K562 (cell line): Measurements from ENCODE around the gene AHI1. TPM values are rescaled to one million over a fixed set of nuclear protein-coding genes. Genes with fewer than 3 reads are reported as not detected.

ENCODE experiments used
- ASH1L ChIP-seq: fragments of 450-650 bp; IDR thresholded peaks from 2 replicates; pipeline ENCODE4 v1.6.1; 2018; ENCODE audit warnings: borderline replicate concordance, mild to moderate bottlenecking, low read depth; ENCODE audit not compliant: partially characterized antibody
- BMI1 ChIP-seq: fragments of 150-350 bp; IDR thresholded peaks from 2 replicates; pipeline ENCODE4 v1.6.1; 2014; ENCODE audit warnings: low read length
- CBFA2T3 ChIP-seq: fragments of 450-650 bp; IDR thresholded peaks from 2 replicates; pipeline ENCODE4 v1.6.1; 2017
- CBX5 ChIP-seq: IDR thresholded peaks from 2 replicates; pipeline ENCODE4 v1.6.1; 2014; ENCODE audit warnings: low read depth, borderline replicate concordance
- EGR1 ChIP-seq: fragments of 450-650 bp; conservative IDR thresholded peaks from 2 replicates; pipeline ENCODE4 v1.6.1; 2017; ENCODE audit warnings: mild to moderate bottlenecking
- FOXM1 ChIP-seq, 2 experiments: fragments of 450-650 bp in 1 of 2; sonication (generic) in 1 of 2; formaldehyde crosslinking in 1 of 2; IDR thresholded peaks; 2 replicates each; pipeline versions ENCODE4 v1.6.1 to v1.9.0; 2017 to 2022; ENCODE audit warnings: low read depth in 2 of 2, mild to moderate bottlenecking in 2 of 2, missing genetic modification reagents in 1 of 2, moderate library complexity in 1 of 2
- FOXP1 ChIP-seq: sonication (generic); formaldehyde crosslinking; IDR thresholded peaks from 2 replicates; pipeline ENCODE4 v1.8.0; 2022; ENCODE audit warnings: mild to moderate bottlenecking, missing genetic modification reagents
- GATAD2B ChIP-seq: fragments of 450-650 bp; IDR thresholded peaks from 2 replicates; pipeline ENCODE4 v1.6.1; 2017; ENCODE audit warnings: mild to moderate bottlenecking, borderline replicate concordance
- MAZ ChIP-seq, 2 experiments: fragments of 450-650 bp in 1 of 2; sonication (generic) in 1 of 2; formaldehyde crosslinking; IDR thresholded peaks in 1 of 2; conservative IDR thresholded peaks in 1 of 2; 2 replicates each; pipeline versions ENCODE4 v1.4.0 to v1.5.0; 2020; ENCODE audit warnings: mild to moderate bottlenecking in 1 of 2, missing genetic modification reagents in 1 of 2
- SRSF1 ChIP-seq: fragments of 200-400 bp; formaldehyde crosslinking; IDR thresholded peaks from 2 replicates; pipeline ENCODE4 v1.6.1; 2017; ENCODE audit warnings: mild to moderate bottlenecking, low read depth, low read length, moderate library complexity
- SRSF9 ChIP-seq: fragments of 200-400 bp; formaldehyde crosslinking; IDR thresholded peaks from 2 replicates; pipeline ENCODE4 v1.6.1; 2017; ENCODE audit warnings: low read depth, low read length, borderline replicate concordance
- TAL1 ChIP-seq: fragments of 450-650 bp; IDR thresholded peaks from 2 replicates; pipeline ENCODE4 v1.6.1; 2016; ENCODE audit warnings: mild to moderate bottlenecking
- TCF7 ChIP-seq: sonication (generic); IDR thresholded peaks from 2 replicates; pipeline ENCODE4 v1.6.1; 2016; ENCODE audit warnings: antibody characterized with exemption, borderline replicate concordance
- ZC3H4 ChIP-seq: sonication (generic); formaldehyde crosslinking; IDR thresholded peaks from 2 replicates; pipeline ENCODE4 v1.9.0; 2021; ENCODE audit warnings: missing genetic modification reagents, borderline replicate concordance
- ZNF146 ChIP-seq: IDR thresholded peaks from one replicate; pipeline ENCODE4 v1.6.1; 2018; ENCODE audit warnings: missing compliant biosample characterization; ENCODE audit not compliant: unreplicated experiment
- ZNF444 ChIP-seq: fragments of 250-450 bp; sonication (Bioruptor Pico); IDR thresholded peaks from 2 replicates; pipeline ENCODE4 v1.4.0; 2020; ENCODE audit warnings: mild to moderate bottlenecking, moderate library complexity
- polyA plus RNA-seq, 8 experiments: library from polyadenylated mRNA; depleted of rRNA in 4 of 8; stranded (reverse) in 5 of 8; unstranded in 3 of 8; fragments of >200 nt; fragmentation: Nextera tagmentation in 2 of 8; fragmentation: Illumina TruSeq in 1 of 8; extraction: Ambion mirVana in 2 of 8; extraction: Trizol in 1 of 8; gene quantifications; 2 replicates each; pipeline versions ENCODE4 v1.2.1 to v1.2.3, GENCODE V29; 2011 to 2014; ENCODE audit warnings: inconsistent platforms in 1 of 8, missing spikeins in 1 of 8
- total RNA-seq, 7 experiments: library from RNA; depleted of rRNA in 6 of 7; stranded (reverse); fragments of >200 nt in 6 of 7; fragmentation: Illumina TruSeq in 2 of 7; extraction: Trizol in 2 of 7; gene quantifications; 2 replicates each; pipeline versions ENCODE4 v1.2.1 to v1.2.3, GENCODE V29; 2011 to 2021; ENCODE audit warnings: low replicate concordance in 1 of 7
- TF ChIP-seq, protein P1 (sequence below): fragments of 450-650 bp; IDR thresholded peaks from 2 replicates; pipeline ENCODE4 v1.7.0; 2016; ENCODE audit warnings: borderline replicate concordance
- TF ChIP-seq, protein P2 (sequence below): fragments of 450-650 bp; formaldehyde crosslinking; IDR thresholded peaks from 2 replicates; pipeline ENCODE4 v1.4.0; 2022; ENCODE audit warnings: missing genetic modification characterization
- TF ChIP-seq, protein P3 (sequence below): fragments of 200-400 bp; formaldehyde crosslinking; IDR thresholded peaks from 2 replicates; pipeline ENCODE4 v1.6.1; 2017; ENCODE audit warnings: mild to moderate bottlenecking, low read depth, low read length, moderate library complexity
- TF ChIP-seq, protein P4 (sequence below): fragments of 450-650 bp; IDR thresholded peaks from 2 replicates; pipeline ENCODE4 v1.7.1; 2018; ENCODE audit warnings: mild to moderate bottlenecking, low read depth; ENCODE audit not compliant: partially characterized antibody

Gene AHI1
- total and polyA plus RNA-seq, 9 of the 15 experiments (the other 6 are each of a cell fraction or from before 2014, with no cell fraction given): 24.7 to 54.9 (median 32.2) TPM

DNA sequence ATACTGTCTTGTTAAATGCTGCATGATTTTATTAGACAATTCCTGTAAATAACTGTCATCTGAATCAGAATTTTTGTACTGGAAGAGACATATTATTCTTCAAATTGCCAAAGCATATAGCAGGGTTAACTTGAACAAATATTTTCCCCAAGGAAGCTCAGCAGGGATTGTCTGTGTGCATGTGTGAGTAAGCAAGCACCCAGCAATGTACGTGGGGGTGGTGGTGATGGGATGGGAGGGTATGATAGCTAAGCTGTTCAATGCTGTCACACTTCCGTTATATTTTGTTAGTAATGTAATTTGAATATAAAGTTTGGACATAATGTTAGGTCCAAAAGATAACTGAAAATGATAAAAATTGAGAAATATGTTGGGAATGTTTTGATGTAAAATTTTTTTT is 198.3 kb downstream of the AHI1 start (continued):
- TF ChIP-seq, protein P1, sequence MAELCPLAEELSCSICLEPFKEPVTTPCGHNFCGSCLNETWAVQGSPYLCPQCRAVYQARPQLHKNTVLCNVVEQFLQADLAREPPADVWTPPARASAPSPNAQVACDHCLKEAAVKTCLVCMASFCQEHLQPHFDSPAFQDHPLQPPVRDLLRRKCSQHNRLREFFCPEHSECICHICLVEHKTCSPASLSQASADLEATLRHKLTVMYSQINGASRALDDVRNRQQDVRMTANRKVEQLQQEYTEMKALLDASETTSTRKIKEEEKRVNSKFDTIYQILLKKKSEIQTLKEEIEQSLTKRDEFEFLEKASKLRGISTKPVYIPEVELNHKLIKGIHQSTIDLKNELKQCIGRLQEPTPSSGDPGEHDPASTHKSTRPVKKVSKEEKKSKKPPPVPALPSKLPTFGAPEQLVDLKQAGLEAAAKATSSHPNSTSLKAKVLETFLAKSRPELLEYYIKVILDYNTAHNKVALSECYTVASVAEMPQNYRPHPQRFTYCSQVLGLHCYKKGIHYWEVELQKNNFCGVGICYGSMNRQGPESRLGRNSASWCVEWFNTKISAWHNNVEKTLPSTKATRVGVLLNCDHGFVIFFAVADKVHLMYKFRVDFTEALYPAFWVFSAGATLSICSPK: no peak
- peak; percentile 30; the same call in 1 of the 2 replicates for TF ChIP-seq FOXM1 (IDR thresholded peaks at IDR 0.05; ENCODE audit: low read depth)
- no peak for TF ChIP-seq FOXM1 (CRISPR knock-in tag; IDR thresholded peaks at IDR 0.05; ENCODE audit: low read depth)
- no peak for TF ChIP-seq CBX5
- no peak for TF ChIP-seq ZC3H4 (CRISPR knock-in tag)
- no peak for TF ChIP-seq SRSF1
- TF ChIP-seq, protein P2, sequence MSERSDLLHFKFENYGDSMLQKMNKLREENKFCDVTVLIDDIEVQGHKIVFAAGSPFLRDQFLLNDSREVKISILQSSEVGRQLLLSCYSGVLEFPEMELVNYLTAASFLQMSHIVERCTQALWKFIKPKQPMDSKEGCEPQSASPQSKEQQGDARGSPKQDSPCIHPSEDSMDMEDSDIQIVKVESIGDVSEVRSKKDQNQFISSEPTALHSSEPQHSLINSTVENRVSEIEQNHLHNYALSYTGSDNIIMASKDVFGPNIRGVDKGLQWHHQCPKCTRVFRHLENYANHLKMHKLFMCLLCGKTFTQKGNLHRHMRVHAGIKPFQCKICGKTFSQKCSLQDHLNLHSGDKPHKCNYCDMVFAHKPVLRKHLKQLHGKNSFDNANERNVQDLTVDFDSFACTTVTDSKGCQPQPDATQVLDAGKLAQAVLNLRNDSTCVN: no peak
- TF ChIP-seq SRSF9: no peak
- no peak for TF ChIP-seq BMI1
- no peak; the same call in 1 of the 2 replicates for TF ChIP-seq TAL1
- no peak for TF ChIP-seq TCF7
- TF ChIP-seq, protein P3, sequence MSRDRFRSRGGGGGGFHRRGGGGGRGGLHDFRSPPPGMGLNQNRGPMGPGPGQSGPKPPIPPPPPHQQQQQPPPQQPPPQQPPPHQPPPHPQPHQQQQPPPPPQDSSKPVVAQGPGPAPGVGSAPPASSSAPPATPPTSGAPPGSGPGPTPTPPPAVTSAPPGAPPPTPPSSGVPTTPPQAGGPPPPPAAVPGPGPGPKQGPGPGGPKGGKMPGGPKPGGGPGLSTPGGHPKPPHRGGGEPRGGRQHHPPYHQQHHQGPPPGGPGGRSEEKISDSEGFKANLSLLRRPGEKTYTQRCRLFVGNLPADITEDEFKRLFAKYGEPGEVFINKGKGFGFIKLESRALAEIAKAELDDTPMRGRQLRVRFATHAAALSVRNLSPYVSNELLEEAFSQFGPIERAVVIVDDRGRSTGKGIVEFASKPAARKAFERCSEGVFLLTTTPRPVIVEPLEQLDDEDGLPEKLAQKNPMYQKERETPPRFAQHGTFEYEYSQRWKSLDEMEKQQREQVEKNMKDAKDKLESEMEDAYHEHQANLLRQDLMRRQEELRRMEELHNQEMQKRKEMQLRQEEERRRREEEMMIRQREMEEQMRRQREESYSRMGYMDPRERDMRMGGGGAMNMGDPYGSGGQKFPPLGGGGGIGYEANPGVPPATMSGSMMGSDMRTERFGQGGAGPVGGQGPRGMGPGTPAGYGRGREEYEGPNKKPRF: no peak
- TF ChIP-seq, protein P4, sequence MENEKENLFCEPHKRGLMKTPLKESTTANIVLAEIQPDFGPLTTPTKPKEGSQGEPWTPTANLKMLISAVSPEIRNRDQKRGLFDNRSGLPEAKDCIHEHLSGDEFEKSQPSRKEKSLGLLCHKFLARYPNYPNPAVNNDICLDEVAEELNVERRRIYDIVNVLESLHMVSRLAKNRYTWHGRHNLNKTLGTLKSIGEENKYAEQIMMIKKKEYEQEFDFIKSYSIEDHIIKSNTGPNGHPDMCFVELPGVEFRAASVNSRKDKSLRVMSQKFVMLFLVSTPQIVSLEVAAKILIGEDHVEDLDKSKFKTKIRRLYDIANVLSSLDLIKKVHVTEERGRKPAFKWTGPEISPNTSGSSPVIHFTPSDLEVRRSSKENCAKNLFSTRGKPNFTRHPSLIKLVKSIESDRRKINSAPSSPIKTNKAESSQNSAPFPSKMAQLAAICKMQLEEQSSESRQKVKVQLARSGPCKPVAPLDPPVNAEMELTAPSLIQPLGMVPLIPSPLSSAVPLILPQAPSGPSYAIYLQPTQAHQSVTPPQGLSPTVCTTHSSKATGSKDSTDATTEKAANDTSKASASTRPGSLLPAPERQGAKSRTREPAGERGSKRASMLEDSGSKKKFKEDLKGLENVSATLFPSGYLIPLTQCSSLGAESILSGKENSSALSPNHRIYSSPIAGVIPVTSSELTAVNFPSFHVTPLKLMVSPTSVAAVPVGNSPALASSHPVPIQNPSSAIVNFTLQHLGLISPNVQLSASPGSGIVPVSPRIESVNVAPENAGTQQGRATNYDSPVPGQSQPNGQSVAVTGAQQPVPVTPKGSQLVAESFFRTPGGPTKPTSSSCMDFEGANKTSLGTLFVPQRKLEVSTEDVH: no peak
- peak; percentile 73 for TF ChIP-seq EGR1
- TF ChIP-seq ASH1L: no peak
- TF ChIP-seq ZNF146 (CRISPR knock-in tag): no peak
- no peak for TF ChIP-seq MAZ (CRISPR knock-in tag; conservative IDR thresholded peaks at IDR 0.05 in 1 of 2, IDR thresholded peaks at IDR 0.05 in 1 of 2)
- TF ChIP-seq ZNF444 (CRISPR knock-in tag): no peak
- TF ChIP-seq CBFA2T3: peak; percentile 61
- no peak for TF ChIP-seq FOXP1 (CRISPR knock-in tag)
- no peak for TF ChIP-seq GATAD2B
